ENCODE data around the gene MACIR. TPM values are rescaled to one million over a fixed set of nuclear protein-coding genes. Genes with fewer than 3 reads are reported as not detected.

MACIR gene
- total RNA-seq, 2 experiments from 2014 or later = 1.3 to 1.6 TPM

- Histone ChIP-seq H3K9me3 (ENCODE audit: control insufficient read depth in 1 of 2, insufficient read depth in 1 of 2, low read length in 2 of 2) (no peaks in the 10 kb centered on the region), H3K27ac (ENCODE audit: low read depth in 1 of 2, low read length in 2 of 2) (no peak overlapping the region), H3K27me3 (ENCODE audit: control insufficient read depth in 1 of 2, insufficient read depth in 2 of 2, low read length in 2 of 2) (peaks cover 0 to 14% of the 10 kb centered on the region in 2 experiments), H3K4me1 (ENCODE audit: insufficient read depth, low read length) (no peaks in the 10 kb centered on the region), H3K36me3 (ENCODE audit: insufficient read depth, low read length) (no peaks in the 10 kb centered on the region), H3K4me3 (ENCODE audit: low read length) (no peak overlapping the region)
- ChIA-PET POLR2A (no interaction called here), CTCF (no interaction called here)
- Mint-ChIP-seq H3K4me3 (no peak overlapping the region), H3K9me3 (no peaks in the 10 kb centered on the region), H3K36me3 (ENCODE audit: low read depth) (no peaks in the 10 kb centered on the region), H3K27me3 (peaks cover 21% of the 10 kb centered on the region), H3K27ac (no peak overlapping the region), H3K4me1 (ENCODE audit: low read depth) (no peaks in the 10 kb centered on the region)
- no peak for TF ChIP-seq CTCF (IDR thresholded peaks at IDR 0.05)
- ATAC-seq (ENCODE audit: poor library complexity) (no peak), DNase-seq (no peak)
- intact Hi-C loops (cut with DNase I, micrococcal nuclease) = no loop called here
Observed at GRCh38 chr5:103313056-103313455, 54.5 kb downstream of the MACIR start.

DNA sequence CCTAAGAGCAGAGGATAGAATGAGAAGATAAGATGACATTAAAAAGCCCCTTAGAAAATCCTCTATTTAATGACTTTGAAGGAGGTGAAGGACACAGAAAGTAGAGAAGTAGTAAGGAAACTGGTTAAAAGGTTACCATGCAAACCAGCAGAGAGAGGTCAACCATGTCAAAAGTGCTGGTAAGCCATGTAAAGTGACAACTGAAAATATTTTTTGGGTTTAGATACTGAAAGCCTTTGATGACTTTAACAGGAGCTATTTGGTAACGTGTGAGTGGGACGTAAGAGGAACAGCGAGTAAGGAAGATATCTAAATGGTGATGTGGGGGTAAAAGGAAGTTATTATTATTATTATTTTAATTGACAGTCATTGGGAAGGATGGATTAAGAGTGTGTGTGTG is 56.9 kb downstream of the MACIR start:
- H3K4me1 ChIP-seq (ENCODE audit: insufficient read depth, low read length) = no peaks in the 10 kb centered on the region
- intact Hi-C loops (cut with DNase I, micrococcal nuclease) = no loop called here
- Mint-ChIP-seq H3K9me3 (no peaks in the 10 kb centered on the region), H3K27me3 (peaks cover 17% of the 10 kb centered on the region), H3K27ac (no peak overlapping the region), H3K4me3 (no peak overlapping the region), H3K36me3 (ENCODE audit: low read depth) (no peaks in the 10 kb centered on the region), H3K4me1 (ENCODE audit: low read depth) (no peaks in the 10 kb centered on the region)
- H3K27ac ChIP-seq (ENCODE audit: low read depth in 1 of 2, low read length in 2 of 2) = no peak overlapping the region
- no peaks in the 10 kb centered on the region for H3K36me3 ChIP-seq (ENCODE audit: insufficient read depth, low read length)
- ChIA-PET CTCF (no interaction called here), POLR2A (no interaction called here)
- no peak for TF ChIP-seq CTCF (IDR thresholded peaks at IDR 0.05)
- H3K4me3 ChIP-seq (ENCODE audit: low read length) = no peak overlapping the region
- DNase-seq (no peak), ATAC-seq (ENCODE audit: poor library complexity) (no peak)
- no peaks in the 10 kb centered on the region for H3K9me3 ChIP-seq (ENCODE audit: control insufficient read depth in 1 of 2, insufficient read depth in 1 of 2, low read length in 2 of 2)
- peaks cover 0 to 14% of the 10 kb centered on the region in 2 experiments for H3K27me3 ChIP-seq (ENCODE audit: control insufficient read depth in 1 of 2, insufficient read depth in 2 of 2, low read length in 2 of 2)

- Histone ChIP-seq H3K36me3 (ENCODE audit: insufficient read depth, low read length) (no peaks in the 10 kb centered on the region), H3K4me3 (ENCODE audit: low read length) (no peak overlapping the region), H3K9me3 (ENCODE audit: control insufficient read depth in 1 of 2, insufficient read depth in 1 of 2, low read length in 2 of 2) (no peaks in the 10 kb centered on the region), H3K27me3 (ENCODE audit: control insufficient read depth in 1 of 2, insufficient read depth in 2 of 2, low read length in 2 of 2) (no peaks in the 10 kb centered on the region), H3K4me1 (ENCODE audit: insufficient read depth, low read length) (no peaks in the 10 kb centered on the region), H3K27ac (ENCODE audit: low read depth in 1 of 2, low read length in 2 of 2) (no peak overlapping the region)
- POLR2A ChIA-PET = no interaction called here
- H3K36me3 Mint-ChIP-seq (ENCODE audit: low read depth) = no peaks in the 10 kb centered on the region
- intact Hi-C loops (cut with DNase I, micrococcal nuclease) = no loop called here
- no peaks in the 10 kb centered on the region for H3K4me1 Mint-ChIP-seq (ENCODE audit: low read depth)
- TF ChIP-seq CTCF (IDR thresholded peaks at IDR 0.05) = no peak
- H3K27me3 Mint-ChIP-seq = peaks cover 18% of the 10 kb centered on the region
- H3K27ac Mint-ChIP-seq = no peak overlapping the region
- CTCF ChIA-PET = interaction anchor here (1.2 kb wide), 1 partner anchor 9 kb away, joined by 3 read pairs; no protein-coding TSS in a partner anchor
- no peaks in the 10 kb centered on the region for H3K9me3 Mint-ChIP-seq
- no peak for ATAC-seq (ENCODE audit: poor library complexity)
- no peak for DNase-seq
- H3K4me3 Mint-ChIP-seq = no peak overlapping the region
Observed at GRCh38 chr5:103327451-103327850, 68.9 kb downstream of the MACIR start.
